ENCODE data around the gene WDCP.

Gene WDCP

GRCh38 chr2:24085200-24085489, 38.0 kb upstream of the WDCP start:
- Histone ChIP-seq H3K4me3 (ENCODE audit: low read depth in 1 of 2, low read length in 1 of 2) (peak overlapping the region; percentile 77 to 83), H3K36me3 (peaks cover 25% of the 10 kb centered on the region), H3K9me3 (no peaks in the 10 kb centered on the region), H3K4me1 (ENCODE audit: control insufficient read depth in 1 of 2, insufficient read depth in 1 of 2, low read depth in 1 of 2, low read length in 1 of 2) (peaks cover 67 to 70% of the 10 kb centered on the region in 2 experiments), H3K27me3 (no peaks in the 10 kb centered on the region), H3K27ac (peak overlapping the region; percentile 81)
- no peak for TF ChIP-seq CTCF (IDR thresholded peaks at IDR 0.05)

DNA sequence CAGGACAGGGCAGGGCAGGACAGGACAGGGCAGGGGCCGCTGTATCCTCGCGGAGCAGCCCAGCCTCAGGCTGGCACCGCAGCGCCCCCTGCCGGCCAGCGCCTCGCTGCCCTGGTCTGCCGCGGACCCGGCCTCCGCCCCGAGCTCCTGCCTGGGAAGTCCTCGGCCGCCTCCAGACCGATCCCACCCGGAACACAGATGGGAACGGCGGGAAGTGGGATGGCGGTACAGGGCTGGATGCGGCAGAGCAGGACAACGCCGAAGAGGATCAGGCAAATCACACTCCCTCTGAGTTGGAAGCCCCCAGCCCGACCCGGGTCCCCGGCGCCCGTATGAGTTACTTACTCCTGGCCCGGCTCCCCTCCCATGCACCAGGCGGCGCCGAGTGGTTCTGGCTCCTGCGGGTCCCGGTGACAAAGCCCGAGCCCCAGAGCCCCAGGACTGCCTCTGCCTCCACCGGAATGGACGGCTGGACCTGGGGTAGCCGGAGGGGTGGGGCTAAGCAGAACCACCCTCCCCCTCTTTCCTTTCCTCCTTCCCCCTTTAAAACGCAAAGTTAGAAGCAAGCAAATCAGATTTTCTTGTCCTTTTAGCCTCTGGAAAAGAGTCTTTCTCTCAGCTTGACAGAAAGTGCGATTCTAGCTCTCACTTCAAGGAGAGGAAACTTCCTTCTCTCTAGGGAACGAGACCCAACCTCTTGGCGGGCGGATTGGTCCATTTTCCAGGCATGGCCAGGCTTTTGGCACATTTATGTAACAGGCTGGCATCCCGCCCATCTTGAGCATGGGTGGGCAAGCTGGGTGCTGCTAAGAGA, 37.4 kb upstream of the WDCP start, which contains the start of gene TP53I3:
TSS of gene TP53I3 (minus strand) at position 449 of the 814 bp plus-strand sequence. CDS start 508 bp downstream, outside the sequence.
- H3K4me1 ChIP-seq (ENCODE audit: control insufficient read depth in 1 of 2, insufficient read depth in 1 of 2, low read depth in 1 of 2, low read length in 1 of 2) = peaks cover 68 to 70% of the 10 kb centered on the region in 2 experiments
- TF ChIP-seq CTCF (IDR thresholded peaks at IDR 0.05) = peak; percentile 95
- H3K9me3 ChIP-seq = no peaks in the 10 kb centered on the region
- peaks cover 30% of the 10 kb centered on the region for H3K36me3 ChIP-seq
- H3K27me3 ChIP-seq = no peaks in the 10 kb centered on the region
- peak within 1 kb of the TSS; percentile 81 for H3K27ac ChIP-seq
- peak within 1 kb of the TSS; percentile 77 to 83 for H3K4me3 ChIP-seq (ENCODE audit: low read depth in 1 of 2, low read length in 1 of 2)

- no peak for TF ChIP-seq CTCF (IDR thresholded peaks at IDR 0.05)
- Histone ChIP-seq H3K36me3 (peaks cover 30% of the 10 kb centered on the region), H3K9me3 (no peaks in the 10 kb centered on the region), H3K27ac (peak overlapping the region; percentile 81), H3K4me1 (ENCODE audit: control insufficient read depth in 1 of 2, insufficient read depth in 1 of 2, low read depth in 1 of 2, low read length in 1 of 2) (peaks cover 64 to 65% of the 10 kb centered on the region in 2 experiments), H3K4me3 (ENCODE audit: low read depth in 1 of 2, low read length in 1 of 2) (peak overlapping the region; percentile 77 to 83), H3K27me3 (no peaks in the 10 kb centered on the region)
Measured at GRCh38 chr2:24083567-24084385, 36.6 kb upstream of the WDCP start.

GRCh38 chr2:24082787-24083566, 35.8 kb upstream of the WDCP start:
- Histone ChIP-seq H3K27ac (peak overlapping the region; percentile 81), H3K27me3 (no peaks in the 10 kb centered on the region), H3K36me3 (peaks cover 22% of the 10 kb centered on the region), H3K9me3 (no peaks in the 10 kb centered on the region), H3K4me3 (ENCODE audit: low read depth in 1 of 2, low read length in 1 of 2) (peak overlapping the region; percentile 77 to 83), H3K4me1 (ENCODE audit: control insufficient read depth in 1 of 2, insufficient read depth in 1 of 2, low read depth in 1 of 2, low read length in 1 of 2) (peaks cover 66 to 67% of the 10 kb centered on the region in 2 experiments)
- TF ChIP-seq CTCF (IDR thresholded peaks at IDR 0.05) = no peak

- Histone ChIP-seq H3K4me3 (ENCODE audit: low read depth in 1 of 2, low read length in 1 of 2) (no peak overlapping the region), H3K27ac (peak overlapping the region; percentile 81), H3K4me1 (ENCODE audit: control insufficient read depth in 1 of 2, insufficient read depth in 1 of 2, low read depth in 1 of 2, low read length in 1 of 2) (peaks cover 76 to 77% of the 10 kb centered on the region in 2 experiments), H3K27me3 (no peaks in the 10 kb centered on the region), H3K9me3 (no peaks in the 10 kb centered on the region), H3K36me3 (peaks cover 14% of the 10 kb centered on the region)
- TF ChIP-seq CTCF (IDR thresholded peaks at IDR 0.05) = no peak
Measured at GRCh38 chr2:24080701-24081100, 33.5 kb upstream of the WDCP start.
